T-helper 17 cell (primary cell): ENCODE measurements around the gene SHQ1. TPM values are rescaled to one million over a fixed set of nuclear protein-coding genes. Genes with fewer than 3 reads are reported as not detected.
"Not testable (repeated sequence)": the region's sequence is repeated elsewhere in the genome, so short reads cannot be mapped to it uniquely, and the experiment has no call there.

Experiments used
- ATAC-seq: fragments of 150-1000 bp; cut with Tn5 transposase; 2 replicates; pipeline ENCODE4 v1.10.0; 2021; ENCODE audit warnings: mild to moderate bottlenecking, moderate library complexity
- DNase-seq, 3 donors: peaks; one replicate each; pipeline versions ENCODE4 v3.0.0 to v3.0.0-alpha.2; 2020 to 2021
- H3K9me3 ChIP-seq: one replicate; pipeline ENCODE4 v1.7.0; 2013; ENCODE audit warnings: low read length, mild to moderate bottlenecking; ENCODE audit not compliant: control insufficient read depth, poor library complexity, severe bottlenecking
- H3K27ac Mint-ChIP-seq: one replicate; pipeline ENCODE4 v1.8.0; 2022; ENCODE audit warnings: mild to moderate bottlenecking, moderate library complexity, mixed read lengths
- H3K27me3 Mint-ChIP-seq: one replicate; pipeline ENCODE4 v1.8.0; 2022; ENCODE audit warnings: mixed read lengths
- H3K36me3 Mint-ChIP-seq: one replicate; pipeline ENCODE4 v1.8.0; 2022; ENCODE audit warnings: low read depth, mixed read lengths
- H3K4me1 Mint-ChIP-seq: one replicate; pipeline ENCODE4 v1.8.0; 2022; ENCODE audit warnings: mild to moderate bottlenecking, mixed read lengths
- H3K4me3 Mint-ChIP-seq: one replicate; pipeline ENCODE4 v1.8.0; 2022; ENCODE audit warnings: mild to moderate bottlenecking, moderate library complexity, mixed read lengths
- total RNA-seq, 4 donors: library from RNA in 2 of 4; stranded (reverse) in 2 of 4; gene quantifications; one replicate each; pipeline ENCODE4 v1.2.3 and lab custom pipeline; 2022 to 2026

The SHQ1 gene
- total RNA-seq, 2 donors from 2014 or later, result 14.0 to 15.4 TPM

DNA sequence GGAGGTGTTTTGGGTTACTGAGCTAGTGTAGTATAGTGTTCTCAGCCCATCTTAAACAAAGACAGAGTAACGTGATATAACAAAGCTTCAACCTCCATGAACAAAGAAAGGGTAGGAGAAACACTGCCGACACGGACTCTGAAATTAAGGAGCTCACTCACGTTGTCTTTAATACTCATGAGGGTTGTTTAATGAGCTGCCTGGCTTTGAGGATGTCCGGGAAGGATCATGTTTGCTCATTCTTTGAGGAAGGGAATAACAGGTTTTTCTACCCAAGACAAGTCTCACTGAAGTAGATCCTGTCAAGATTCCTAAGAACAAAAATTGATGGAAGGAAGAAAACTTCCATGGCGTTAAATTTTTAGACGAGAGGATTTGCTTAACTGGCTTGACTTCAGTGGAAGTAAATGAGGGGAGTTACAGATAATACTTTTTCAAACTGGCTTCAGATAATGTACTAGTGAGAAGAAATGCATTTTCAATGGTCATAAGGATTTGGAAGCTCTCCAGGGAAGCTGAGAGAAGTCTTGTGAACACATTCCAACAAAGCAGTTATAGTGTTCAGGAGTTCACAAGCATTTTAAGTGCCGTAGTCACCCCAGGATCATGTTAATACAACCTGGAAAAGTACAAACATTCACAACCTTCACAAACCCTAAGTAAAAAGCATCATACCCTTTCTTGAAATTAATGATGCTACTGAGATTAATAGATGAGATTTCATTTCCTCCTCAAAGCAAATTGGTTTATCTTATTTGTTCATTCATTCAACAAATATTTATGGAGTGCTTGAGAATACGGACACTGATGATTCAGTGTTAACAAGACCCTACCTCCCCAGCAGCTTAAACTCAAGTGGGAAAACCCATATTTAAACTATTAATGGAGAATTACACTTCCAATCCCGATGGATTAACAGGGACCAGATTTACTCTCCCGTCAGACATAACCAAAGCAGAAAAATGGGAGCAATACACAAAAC is 101.5 kb downstream of the SHQ1 start:
- H3K36me3 Mint-ChIP-seq, result peaks cover 3% of the 10 kb centered on the region
- H3K4me1 Mint-ChIP-seq, result no peaks in the 10 kb centered on the region
- ATAC-seq, result no peak
- no peaks in the 10 kb centered on the region for H3K9me3 ChIP-seq
- H3K27me3 Mint-ChIP-seq, result no peaks in the 10 kb centered on the region
- no peak for DNase-seq
- no peak overlapping the region for H3K4me3 Mint-ChIP-seq
- H3K27ac Mint-ChIP-seq, result no peak overlapping the region

DNA sequence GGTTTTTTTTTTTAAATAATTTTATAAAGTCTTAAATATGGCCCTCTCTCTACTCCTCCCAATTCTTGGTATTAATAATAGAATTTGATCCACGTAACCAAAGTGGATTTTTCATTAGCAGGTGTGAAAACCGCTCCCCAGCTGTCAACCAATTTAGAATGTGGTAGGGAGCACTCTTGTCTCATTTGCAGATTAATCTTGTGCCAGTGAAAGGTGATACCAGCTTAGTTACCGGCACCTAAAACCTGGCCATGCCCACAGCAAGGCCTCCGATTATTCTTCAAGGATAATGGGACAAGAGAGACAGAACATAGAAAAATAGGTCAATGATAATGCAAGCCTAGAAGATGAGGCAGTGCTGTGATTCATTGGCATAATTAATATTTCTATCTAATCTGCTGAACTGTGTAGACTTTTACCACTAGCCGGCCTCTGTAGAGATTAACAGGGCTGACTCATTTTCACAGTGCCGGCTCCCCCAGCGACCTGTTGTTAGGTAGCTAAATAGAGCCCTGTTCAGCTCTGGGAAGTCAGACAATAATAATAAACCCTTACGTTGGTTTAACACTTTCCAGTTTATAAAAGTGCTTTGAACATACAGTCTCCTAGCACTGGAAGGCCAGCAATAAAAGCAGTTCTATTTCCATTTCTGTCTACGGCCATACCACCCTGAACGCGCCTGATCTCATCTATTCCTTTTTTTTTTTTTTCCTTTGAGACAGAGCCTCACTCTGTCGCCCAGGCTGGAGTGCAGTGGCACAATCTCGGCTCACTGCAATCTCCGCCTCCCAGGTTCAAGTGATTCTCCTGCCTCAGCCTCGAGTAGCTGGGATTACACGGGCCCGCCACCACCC is 102.9 kb downstream of the SHQ1 start:
- H3K36me3 Mint-ChIP-seq, result peaks cover 3% of the 10 kb centered on the region
- DNase-seq (no peak), ATAC-seq (no peak)
- H3K27ac Mint-ChIP-seq, result no peak overlapping the region
- H3K27me3 Mint-ChIP-seq, result no peaks in the 10 kb centered on the region
- H3K4me1 Mint-ChIP-seq, result peaks cover 4% of the 10 kb centered on the region
- no peak overlapping the region for H3K4me3 Mint-ChIP-seq
- H3K9me3 ChIP-seq, result no peaks in the 10 kb centered on the region

DNA sequence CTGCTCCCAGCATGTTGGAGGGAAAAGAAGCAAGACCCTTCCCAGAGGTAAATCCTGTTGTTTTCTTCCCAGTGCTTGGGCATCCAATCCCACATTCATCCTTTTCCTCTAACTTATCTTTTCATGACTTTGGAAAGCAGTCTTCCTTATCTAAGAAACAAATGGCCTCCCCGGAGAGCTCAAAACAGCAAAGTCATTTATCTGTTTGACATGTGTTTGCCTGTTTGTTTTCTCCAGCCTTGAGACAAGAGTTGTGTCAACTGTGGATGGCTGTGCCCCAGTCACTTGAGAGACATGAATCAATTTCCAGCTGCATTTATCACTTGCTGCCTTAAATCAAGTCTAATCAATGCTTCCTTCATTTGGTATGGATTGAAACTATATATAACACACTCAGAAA is 103.9 kb downstream of the SHQ1 start:
- Mint-ChIP-seq H3K36me3 (peaks cover 3% of the 10 kb centered on the region), H3K4me1 (peaks cover 8% of the 10 kb centered on the region), H3K27ac (no peak overlapping the region), H3K4me3 (no peak overlapping the region), H3K27me3 (no peaks in the 10 kb centered on the region)
- ATAC-seq (no peak), DNase-seq (no peak)
- H3K9me3 ChIP-seq, result no peaks in the 10 kb centered on the region

DNA sequence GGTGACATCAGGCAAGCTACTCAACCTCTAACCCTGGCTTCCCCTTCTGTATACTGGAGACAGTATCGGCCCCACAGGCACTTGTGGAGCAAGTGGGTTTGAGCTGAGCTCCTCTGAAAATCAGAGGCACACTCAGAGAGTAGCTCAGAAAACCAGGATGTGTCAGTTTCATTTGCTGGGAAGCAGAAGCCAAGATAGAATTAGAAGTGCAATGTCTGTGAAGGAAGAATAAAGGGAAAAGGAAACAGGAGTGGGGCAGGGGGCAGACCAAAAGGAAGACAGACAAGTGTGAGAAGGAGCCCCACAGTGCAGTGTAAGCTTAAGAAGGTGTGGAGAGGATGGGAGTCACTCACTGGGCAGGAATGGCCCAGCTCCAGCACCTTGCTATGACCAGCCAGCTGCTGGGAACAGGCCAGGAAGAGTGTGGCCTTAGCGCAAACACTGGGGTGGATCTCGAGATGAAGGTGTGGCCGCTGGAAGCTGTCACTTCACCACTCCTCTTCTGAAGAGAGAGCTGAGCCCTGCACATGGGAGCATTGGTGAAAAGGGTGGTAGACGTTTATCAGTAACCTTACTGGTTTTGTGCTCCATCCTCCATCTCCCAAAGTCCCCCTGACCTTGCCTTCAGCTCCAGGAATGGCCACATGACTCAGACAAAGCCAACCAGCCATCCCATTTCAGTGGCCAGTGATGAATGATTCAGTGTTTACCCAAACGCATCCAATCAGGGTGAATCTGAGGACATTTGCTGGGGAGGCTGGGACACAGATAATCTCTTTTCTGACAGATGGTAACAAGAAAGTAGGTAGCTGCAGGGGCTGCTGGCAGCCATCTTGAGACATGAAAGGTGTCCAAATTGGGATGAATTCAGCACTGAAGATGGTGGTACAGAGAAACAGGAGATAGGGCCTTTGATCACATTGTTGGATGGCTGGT is 108.4 kb downstream of the SHQ1 start:
- Mint-ChIP-seq H3K27ac (peak overlapping the region; percentile 77), H3K36me3 (no peaks in the 10 kb centered on the region), H3K4me3 (peak overlapping the region; percentile 84), H3K4me1 (peaks cover 14% of the 10 kb centered on the region), H3K27me3 (no peaks in the 10 kb centered on the region)
- no peaks in the 10 kb centered on the region for H3K9me3 ChIP-seq
- ATAC-seq (no peak), DNase-seq (no peak)

DNA sequence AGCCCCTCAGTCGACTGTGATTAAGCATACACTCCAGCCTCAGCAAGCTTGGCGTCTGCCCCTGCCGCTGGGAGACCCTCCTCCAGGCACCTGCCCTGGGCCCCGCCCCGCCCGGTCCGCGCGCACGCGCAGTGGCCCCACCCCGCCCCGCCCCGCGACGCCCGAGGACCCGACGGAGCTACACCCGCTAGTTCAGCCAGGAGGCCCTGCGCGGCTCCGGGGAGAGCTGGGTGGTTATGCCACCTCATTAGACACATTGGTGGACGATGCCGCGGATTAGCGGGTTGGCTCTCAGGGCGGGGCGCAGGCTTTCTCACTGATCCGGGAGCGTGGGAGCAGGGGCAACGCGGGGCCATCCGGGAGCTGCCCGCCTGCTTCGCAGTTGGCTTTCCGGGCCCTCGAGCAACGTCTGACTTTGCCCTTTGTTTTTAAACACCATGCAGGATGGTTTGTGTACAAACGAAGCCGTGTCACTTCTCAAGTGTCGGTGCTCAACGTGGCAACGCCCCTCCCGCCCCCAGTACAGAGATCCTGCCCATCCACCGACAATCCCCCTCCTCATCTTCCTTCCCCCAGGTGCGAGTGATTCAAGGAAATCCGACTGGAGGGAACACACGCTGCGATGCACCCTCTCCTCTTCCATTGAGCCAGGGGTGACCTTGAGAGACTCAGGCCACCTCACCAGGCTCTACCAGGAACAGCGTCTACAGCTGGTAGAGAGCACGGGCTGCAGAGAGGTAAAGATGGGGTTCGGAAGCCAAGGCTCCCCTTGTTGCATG is 109.3 kb downstream of the SHQ1 start:
- DNase-seq (peak; percentile 58 to 67 (median 66)), ATAC-seq (peak; percentile 94)
- H3K36me3 Mint-ChIP-seq, result no peaks in the 10 kb centered on the region
- H3K4me3 Mint-ChIP-seq, result peak overlapping the region; percentile 84
- H3K4me1 Mint-ChIP-seq, result peaks cover 14% of the 10 kb centered on the region
- no peaks in the 10 kb centered on the region for H3K27me3 Mint-ChIP-seq
- H3K9me3 ChIP-seq, result no peaks in the 10 kb centered on the region
- peak overlapping the region; percentile 77 for H3K27ac Mint-ChIP-seq

DNA sequence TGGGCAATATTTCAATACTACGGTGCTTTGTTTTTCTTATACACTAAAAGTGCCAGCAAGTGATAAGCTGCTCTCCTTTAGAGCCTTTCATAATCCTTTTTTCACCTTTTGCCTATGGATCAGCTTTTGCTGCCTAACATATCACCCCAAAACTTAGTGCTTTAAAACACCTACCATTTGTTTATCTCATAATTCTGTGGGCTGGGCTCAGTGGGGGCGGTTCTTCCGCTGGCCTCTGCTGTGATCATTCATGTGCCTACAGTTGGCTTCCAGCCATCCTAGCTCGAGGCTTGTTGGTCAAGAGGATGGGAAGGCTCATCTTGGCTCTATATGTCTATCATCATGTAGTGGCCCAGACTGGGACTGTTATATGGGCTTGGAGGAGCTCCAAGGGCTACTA is 113.2 kb downstream of the SHQ1 start:
- H3K4me3 Mint-ChIP-seq, H3K27me3 Mint-ChIP-seq, DNase-seq, H3K27ac Mint-ChIP-seq, H3K9me3 ChIP-seq, H3K36me3 Mint-ChIP-seq, ATAC-seq: not testable (repeated sequence)
- H3K4me1 Mint-ChIP-seq, result peaks cover 11% of the 10 kb centered on the region

DNA sequence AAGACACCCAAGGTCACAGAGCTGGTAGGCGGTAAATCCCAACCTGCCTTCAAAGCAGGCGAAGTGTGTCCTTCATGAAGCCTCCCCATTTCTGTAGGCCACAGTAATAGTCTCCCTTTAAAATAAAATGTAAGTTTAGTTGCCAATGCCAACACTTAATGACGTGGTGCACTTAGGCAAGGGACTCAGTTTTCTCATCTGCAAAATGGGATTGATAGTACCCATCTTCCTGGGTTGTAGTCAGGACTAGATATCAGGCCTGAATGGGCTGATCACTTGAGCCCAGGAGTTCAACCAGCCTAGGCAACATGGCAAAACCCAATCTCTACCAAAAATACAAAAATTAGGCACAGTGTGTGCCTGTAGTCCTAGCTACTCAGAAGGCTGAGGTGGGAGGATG is 114.6 kb downstream of the SHQ1 start:
- DNase-seq (no peak), ATAC-seq (no peak)
- Mint-ChIP-seq H3K4me3 (no peak overlapping the region), H3K4me1 (peaks cover 2% of the 10 kb centered on the region), H3K27me3 (peaks cover 2% of the 10 kb centered on the region), H3K27ac (no peak overlapping the region), H3K36me3 (no peaks in the 10 kb centered on the region)
- no peaks in the 10 kb centered on the region for H3K9me3 ChIP-seq

DNA sequence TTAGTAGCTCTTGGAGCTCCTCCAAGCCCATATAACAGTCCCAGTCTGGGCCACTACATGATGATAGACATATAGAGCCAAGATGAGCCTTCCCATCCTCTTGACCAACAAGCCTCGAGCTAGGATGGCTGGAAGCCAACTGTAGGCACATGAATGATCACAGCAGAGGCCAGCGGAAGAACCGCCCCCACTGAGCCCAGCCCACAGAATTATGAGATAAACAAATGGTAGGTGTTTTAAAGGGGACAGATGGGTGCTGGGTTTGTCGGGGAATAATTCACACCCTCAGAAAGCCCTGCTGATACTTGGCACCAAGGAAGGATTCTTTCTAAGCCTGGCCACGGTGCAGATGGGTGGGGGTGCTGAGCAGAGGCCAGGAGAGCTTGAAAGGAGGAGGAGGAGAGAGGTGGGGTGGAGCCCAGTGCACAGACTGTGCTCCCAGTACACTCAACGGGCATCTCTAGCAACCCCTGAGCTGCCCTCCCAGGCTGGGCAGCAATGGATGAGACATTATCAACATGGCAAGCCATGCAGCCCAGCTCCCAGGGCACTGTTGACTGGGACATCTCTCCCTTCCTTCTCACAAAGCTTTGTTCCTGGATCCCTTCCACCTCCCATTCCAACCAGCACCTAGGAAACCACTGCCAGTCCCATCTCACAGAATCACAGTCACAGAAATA is 115.4 kb downstream of the SHQ1 start:
- H3K4me3 Mint-ChIP-seq, H3K4me1 Mint-ChIP-seq: not testable (repeated sequence)

DNA sequence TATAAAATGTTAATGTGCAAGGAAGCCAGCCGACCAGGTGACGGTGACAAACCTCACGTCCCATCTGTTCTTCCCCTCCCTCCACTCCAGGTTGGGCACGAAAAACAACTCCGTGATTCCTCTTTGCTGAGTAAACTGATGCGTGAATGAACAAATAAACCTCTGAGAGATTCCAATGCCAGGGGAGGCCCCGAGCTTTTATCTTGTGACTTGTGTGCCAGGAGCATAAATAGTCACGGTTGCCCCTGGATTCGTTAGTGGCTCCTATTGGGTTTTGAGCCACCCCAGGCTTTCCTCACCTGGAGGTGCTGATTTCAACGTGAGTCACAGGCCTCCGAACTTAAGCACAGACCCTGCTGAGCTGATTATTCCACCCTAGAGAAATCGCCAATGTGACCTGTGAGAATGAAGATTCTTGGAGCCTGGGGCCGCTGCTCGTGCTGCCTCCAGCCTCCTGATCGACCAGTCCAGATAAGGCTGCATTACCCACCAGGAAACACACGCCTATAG is 119.2 kb downstream of the SHQ1 start:
- DNase-seq, result no peak
- no peaks in the 10 kb centered on the region for H3K4me1 Mint-ChIP-seq
- ATAC-seq, result no peak
- peaks cover 4% of the 10 kb centered on the region for H3K27me3 Mint-ChIP-seq
- no peaks in the 10 kb centered on the region for H3K9me3 ChIP-seq
- no peak overlapping the region for H3K27ac Mint-ChIP-seq
- H3K36me3 Mint-ChIP-seq, result no peaks in the 10 kb centered on the region
- no peak overlapping the region for H3K4me3 Mint-ChIP-seq

More for the DNA sequence above, 115.4 kb downstream of the SHQ1 start:
- not testable (repeated sequence) for H3K27me3 Mint-ChIP-seq, H3K9me3 ChIP-seq, DNase-seq, ATAC-seq, H3K36me3 Mint-ChIP-seq, H3K27ac Mint-ChIP-seq

DNA sequence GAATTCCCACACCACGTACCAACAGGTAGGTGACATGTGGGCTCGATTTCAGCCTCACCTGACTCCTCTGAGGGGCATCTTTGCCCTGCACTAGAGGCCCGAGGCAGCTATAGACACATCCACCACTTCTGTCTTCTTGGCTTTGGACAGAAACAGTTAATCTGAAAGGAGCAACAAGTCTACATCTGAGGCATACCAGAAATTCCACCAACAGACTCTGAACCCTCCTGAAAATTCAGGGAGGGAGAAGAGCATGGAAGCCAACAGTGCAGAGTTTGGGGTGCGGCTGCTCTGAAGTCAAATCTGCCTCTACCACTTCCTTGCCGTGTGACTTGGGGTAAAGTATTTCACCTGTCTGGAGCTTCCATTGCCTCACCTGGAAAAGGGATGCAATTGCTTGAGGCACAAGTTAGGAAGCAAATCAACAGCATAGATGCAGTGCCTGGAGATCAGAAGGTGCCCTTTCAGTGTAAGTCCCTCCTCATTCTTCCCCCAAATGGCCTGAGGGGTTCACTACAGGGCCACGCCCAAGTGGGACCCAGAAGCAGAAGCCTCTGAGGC is 119.8 kb downstream of the SHQ1 start:
- Mint-ChIP-seq H3K4me1 (peaks cover 2% of the 10 kb centered on the region), H3K36me3 (no peaks in the 10 kb centered on the region), H3K27me3 (peaks cover 4% of the 10 kb centered on the region), H3K27ac (no peak overlapping the region), H3K4me3 (no peak overlapping the region)
- ATAC-seq, result no peak
- no peaks in the 10 kb centered on the region for H3K9me3 ChIP-seq
- no peak for DNase-seq

DNA sequence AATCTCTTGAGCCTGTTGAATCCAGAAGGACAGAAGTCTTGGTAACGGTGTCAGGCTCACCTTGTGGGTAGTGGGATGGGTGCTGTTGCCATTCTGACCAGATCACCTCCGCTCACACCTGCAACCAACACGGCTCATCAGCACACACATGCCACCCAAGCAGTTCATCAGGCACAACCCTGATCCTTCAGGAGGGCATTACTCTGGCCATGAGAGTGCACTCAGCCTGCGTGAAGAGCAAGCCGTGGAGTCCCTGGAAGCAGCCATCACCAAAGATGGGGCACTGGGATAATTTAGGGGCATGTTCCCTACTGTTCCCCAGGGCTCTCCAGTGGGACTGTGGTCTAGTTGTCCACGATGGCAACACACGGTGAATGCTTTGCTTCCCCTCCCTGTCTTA is 120.5 kb downstream of the SHQ1 start:
- no peaks in the 10 kb centered on the region for H3K36me3 Mint-ChIP-seq
- H3K27ac Mint-ChIP-seq, result no peak overlapping the region
- peaks cover 2% of the 10 kb centered on the region for H3K4me1 Mint-ChIP-seq
- H3K9me3 ChIP-seq, result no peaks in the 10 kb centered on the region
- H3K27me3 Mint-ChIP-seq, result peaks cover 4% of the 10 kb centered on the region
- DNase-seq (no peak), ATAC-seq (no peak)
- no peak overlapping the region for H3K4me3 Mint-ChIP-seq
